NCI-H2196 treated with DMSO at 0.1 percent for 48 hours (cell line): ENCODE data around the gene PITX2.

ENCODE experiments used
- DNase-seq: peaks from one replicate; lab custom pipeline; 2025; ENCODE audit not compliant: unreplicated experiment; lab: John Stamatoyannopoulos, UW

PITX2 gene

DNA sequence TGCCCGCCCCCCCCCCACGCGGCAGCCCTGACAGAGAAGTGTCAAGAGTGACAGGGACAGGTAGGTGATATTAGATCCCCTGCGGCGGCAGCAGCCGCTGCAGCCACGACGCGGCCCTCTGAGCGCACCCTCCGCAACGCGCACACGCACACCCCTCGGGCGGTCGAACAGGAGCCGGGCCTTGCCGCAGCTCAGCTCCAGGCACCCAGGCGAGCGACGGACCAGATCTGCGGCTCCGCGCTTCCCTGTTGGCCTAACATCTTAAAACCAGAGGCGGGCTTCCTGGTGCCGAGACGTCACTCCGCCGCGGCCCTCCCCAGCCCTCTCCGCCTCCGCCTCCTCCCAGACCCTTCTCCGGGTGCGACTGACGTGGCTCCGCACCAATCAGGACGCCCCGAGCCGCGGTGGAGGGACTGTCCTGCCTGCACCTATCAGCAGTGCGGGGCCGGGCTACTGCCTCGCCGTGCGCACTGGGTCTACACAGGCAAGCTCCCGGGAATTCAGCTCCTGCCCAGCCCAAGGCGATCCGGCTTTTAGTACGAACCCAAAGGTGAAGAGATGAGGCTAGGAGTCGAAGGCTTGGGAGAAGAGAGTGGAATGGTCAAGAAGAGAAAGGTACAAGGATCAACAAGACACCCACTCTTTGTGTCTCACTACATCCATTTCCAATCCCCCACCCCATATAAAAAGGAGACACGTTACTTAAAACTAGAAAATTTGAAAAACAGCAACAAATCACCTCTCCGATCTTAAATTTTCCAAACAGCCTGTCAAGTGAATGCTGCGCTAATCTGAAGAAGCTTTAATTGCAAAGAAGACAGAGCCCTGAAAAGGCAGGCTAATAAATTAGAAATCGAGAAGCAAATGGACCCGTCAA, at the start of gene PITX2:
TSS of gene PITX2 (minus strand) at position 237 of the 877 bp plus-strand sequence. CDS start 617 bp downstream, outside the sequence.
- no peak for DNase-seq

GRCh38 chr4:110671679-110672078, 48.8 kb upstream of the PITX2 start:
- no peak for DNase-seq

DNA sequence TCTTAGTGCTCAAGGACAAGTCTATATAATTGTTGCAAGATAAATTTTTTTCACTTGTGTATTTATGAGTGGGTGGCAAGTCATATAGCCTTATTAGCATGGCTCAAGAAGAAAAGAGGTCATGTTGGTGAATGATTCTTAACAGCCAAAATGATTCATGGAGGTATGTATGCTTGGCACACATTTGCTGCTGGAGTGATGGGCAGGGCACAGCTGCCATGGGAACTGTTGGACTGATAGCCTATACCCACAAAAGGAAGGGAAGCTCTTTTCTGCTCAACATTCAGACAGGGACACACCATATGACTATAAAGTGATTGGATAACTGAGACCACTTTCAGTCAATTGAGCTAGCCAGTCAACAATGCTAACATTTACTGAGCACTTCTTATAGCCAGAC, 46.8 kb upstream of the PITX2 start:
- DNase-seq = no peak

DNA sequence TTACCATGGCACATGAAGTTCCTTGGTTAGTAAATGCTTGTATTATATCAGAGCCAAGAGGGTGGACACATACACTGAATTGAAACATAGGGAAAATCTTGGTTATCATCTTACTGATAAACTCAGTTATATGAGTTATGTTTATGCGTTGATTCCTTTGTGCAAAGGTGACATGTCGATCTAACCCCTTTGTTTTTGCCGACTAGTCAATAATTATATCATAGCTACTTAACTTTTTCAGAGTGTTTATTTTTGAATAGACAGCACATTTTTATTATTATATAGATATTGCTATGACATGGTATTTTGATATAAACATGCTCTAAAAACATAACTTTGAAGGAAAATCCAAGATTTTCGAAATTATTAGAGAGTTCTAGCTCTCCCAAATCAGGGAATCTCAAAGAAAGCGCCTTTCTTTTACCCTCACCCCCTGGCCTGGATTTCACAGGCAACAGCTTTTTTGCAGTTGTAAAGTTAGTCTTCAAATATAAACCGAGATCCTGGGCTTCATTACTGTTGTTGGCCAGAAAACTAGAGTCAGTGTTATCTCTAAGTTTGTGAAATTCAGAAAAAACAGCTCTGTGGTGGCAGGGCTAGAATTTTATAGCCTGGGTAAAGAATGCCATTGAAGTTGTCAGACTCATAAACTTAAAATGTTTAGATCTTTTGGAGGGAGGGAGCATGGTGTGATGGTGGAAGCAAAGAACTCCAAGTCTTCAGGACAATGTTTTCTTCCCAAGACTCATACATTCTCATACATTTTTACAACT, 45.8 kb upstream of the PITX2 start:
- DNase-seq = no peak

DNA sequence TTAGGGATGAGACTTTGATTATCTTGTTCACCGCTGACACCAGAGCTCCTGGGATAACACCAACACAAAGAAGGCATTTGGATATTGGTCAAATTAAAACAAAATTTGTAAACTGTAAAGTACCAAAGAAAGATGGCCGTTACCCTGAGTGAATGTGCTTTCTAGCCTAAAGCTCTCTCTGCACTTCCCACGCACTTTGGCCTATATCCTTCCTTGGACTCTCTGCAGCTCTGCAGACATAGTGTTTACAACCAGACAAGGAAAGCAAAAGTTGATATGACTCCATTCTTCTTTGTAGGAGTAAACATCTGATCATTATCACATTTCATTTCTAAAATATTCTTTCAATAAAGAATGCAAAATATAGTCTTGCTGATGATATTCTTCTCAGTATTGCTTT, 44.8 kb upstream of the PITX2 start:
- no peak for DNase-seq

GRCh38 chr4:110666030-110666429, 43.2 kb upstream of the PITX2 start:
- DNase-seq = no peak

- no peak for DNase-seq
Observed at GRCh38 chr4:110663738-110664444, 41.0 kb upstream of the PITX2 start.

- DNase-seq = no peak
Observed at GRCh38 chr4:110663206-110663605, 40.3 kb upstream of the PITX2 start.

GRCh38 chr4:110660755-110661154, 37.9 kb upstream of the PITX2 start:
- DNase-seq = no peak

DNA sequence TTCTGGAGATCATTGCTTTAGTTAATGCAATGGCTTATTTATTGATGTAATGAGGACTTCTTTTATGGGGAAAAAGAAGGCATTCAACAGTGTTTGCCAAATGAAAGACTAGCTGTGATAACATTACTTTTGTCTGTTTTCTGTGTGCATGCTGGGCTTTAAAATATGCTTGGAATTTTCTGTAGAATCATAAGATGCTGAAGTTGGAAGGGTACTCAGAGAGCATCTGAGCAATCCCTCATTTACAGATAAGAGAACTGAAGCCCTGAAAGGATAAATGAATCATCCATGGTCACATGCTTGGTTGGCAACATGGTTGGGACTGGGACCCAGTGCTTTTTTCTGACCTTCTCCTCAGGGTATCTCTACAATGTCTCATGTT, 31.4 kb upstream of the PITX2 start:
- no peak for DNase-seq

DNA sequence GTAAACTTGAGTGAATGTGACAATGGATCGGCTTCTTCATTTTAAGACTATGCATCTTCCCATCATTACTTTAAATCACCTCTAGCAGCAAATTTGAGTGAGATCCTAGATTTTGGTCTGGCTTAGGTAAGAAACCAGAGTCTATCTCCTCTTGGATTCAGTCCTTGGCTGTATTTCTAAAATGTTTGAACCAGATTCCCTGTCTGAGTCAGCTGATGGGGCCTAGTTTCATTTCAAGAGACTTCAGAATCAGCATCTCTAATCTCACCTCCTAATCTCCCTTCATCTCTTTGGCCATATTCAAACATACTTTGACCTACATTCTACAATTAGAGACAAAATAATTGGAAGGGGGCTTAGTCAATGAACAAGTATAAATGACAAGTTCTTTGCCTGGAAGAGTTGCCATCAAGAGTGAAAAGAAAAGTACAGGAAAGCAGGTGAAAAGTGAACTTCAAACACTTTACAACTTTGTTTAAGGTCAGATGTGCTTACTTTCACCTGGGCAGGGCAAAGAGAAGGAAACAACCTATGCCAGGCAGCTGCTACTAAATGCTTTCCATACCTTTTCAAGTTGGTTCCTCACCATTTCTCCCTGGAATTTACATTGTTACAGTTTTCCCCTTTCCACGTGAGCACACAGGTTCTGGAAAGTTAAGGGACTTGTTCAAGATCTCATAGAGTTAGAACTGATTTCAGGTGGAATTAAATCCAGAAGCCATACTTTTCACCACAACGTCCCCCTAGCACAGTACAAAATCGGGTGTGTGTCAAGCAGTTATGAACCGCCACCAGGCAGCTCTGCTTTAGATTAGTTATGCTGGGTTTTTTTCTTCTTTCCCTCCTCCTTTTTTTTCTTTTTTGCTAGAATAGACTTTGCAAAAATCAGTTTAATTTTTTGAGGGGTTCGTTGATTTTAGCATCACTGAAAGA, 30.7 kb upstream of the PITX2 start:
- DNase-seq = no peak

DNA sequence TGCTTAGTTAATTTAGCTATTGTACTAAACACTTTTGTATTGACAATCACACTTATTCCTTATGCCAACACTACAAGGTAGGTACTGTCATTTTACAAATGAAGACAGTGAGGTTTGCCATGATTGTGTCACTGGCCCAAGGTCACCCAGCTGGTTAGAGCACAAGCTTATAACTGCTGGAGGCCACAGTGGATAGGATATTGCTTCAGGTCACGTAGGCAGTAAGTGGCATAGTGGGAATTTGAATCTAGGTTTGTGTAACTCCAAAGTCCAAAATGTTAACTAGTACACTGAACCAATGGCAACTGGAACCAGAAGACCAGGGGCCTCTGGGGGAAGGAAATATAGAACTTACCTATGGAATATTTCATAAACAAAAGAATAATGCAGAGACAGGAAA, 21.1 kb upstream of the PITX2 start:
- DNase-seq = no peak

- no peak for DNase-seq
Observed at GRCh38 chr4:110643096-110643495, 20.2 kb upstream of the PITX2 start.

DNA sequence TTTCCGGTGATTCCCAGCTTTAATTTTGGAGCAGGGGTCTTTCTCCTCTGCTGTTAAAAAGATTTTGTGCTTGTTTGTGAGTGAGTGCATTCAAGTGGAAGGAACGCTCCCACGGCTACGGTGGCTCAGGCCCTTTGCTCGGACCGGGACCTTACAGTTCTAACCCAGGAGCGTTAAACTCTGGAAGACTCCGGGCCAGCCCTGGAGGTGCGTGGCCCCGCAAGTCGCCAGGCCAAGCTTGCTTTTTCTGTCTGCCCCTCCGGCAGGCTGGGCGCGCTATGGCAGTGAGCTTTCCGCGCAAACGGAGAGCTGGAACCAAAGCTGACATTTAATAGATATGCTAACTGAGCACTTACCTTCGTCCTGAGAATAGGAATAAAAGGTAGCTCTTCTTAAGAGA, 18.3 kb upstream of the PITX2 start:
- no peak for DNase-seq

DNA sequence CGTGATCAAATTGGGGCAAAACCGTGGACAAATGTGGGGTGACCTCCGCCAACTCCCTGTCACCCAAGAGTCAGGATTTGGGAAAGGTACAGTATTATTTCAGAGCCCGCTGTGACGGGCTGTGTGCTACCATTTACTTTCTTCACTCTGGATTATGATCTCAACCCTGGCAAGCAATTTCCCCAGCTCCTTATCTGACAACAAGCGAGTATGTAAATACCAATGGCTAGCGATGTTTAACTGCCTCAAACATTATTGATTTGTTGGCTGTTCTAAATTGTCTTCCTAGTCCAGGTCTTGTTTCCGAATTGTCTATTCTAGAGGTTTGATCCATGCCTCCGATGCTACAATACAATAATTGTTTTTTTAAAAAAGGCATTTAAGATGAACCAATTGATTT, 17.7 kb upstream of the PITX2 start:
- no peak for DNase-seq

DNA sequence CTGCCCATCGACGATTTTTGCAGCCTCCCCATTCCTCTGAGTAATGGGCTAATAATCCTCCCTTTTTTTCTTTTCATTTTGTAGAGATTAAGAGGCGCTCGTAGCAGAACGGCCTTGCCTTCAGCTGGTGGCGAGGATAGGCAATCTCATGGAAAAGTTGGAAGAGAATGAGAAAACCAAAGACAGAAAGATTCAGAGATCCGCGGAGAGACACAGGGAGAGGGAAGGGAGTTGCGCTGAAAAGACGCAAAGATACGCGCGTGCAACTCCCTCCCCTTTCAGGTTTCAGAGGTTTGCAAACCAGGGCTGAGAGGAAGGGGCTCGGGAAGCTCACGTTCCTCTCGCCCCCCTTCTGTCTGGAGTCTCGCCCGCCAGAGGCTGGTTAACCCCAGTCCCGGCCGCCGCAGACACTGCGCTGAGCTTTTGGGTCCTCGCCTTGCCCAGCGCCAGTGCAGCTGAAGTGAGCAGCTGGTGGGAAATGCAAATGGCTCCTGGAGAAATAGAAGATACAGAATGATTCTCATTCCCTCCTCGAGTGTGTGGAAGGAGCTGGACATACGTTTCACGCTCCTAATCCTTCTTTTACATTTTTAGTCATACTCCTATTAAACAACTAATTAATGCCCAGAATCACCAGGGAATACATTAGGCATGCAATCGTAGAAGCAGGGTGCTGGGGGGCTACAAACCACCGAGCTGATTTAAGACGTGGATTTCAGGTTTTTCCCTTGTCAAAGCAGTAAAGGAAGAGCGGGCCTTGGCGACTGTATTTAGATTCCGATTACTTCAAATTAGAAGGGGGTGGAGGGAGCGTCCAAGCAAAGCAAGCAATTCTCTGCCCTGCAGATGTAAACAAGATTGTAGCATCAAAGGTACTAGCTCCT, 16.6 kb upstream of the PITX2 start:
- no peak for DNase-seq

GRCh38 chr4:110638089-110638746, 15.3 kb upstream of the PITX2 start:
- DNase-seq = no peak

GRCh38 chr4:110637408-110638088, 14.7 kb upstream of the PITX2 start:
- DNase-seq = no peak
